SK-N-SH (cell line): Measurements from ENCODE around the gene HIVEP2. TPM values are rescaled to one million over a fixed set of nuclear protein-coding genes. Genes with fewer than 3 reads are reported as not detected.

Experiments used
- CTCF ChIA-PET: fragments of 300-600, 350-600 bp; formaldehyde crosslinking; extraction: SDS; loops from one replicate; lab custom pipeline; 2021; lab: Yijun Ruan, JAX
- POLR2A ChIA-PET: fragments of 350-600 bp; sonication (Branson Sonifier 250); formaldehyde crosslinking; extraction: SDS; loops from one replicate; lab custom pipeline; 2020; ENCODE audit warnings: antibody characterized with exemption, inconsistent platforms; lab: Yijun Ruan, JAX
- DNase-seq: peaks from one replicate; pipeline ENCODE4 v3.0.0; 2012
- H2AFZ ChIP-seq: fragments of 200-600 bp; sonication (generic); 2 replicates; pipeline ENCODE4 v1.8.1; 2016; ENCODE audit warnings: antibody characterized with exemption, mild to moderate bottlenecking, low read depth
- H3F3A ChIP-seq: fragments of 200-600 bp; sonication (generic); replicated peaks from 2 replicates; pipeline ENCODE3; 2016; ENCODE audit warnings: antibody characterized with exemption, mild to moderate bottlenecking; ENCODE audit not compliant: insufficient read depth
- H3K27ac ChIP-seq, 2 experiments: fragments of 200-500 bp in 1 of 2; fragments of 200-600 bp in 1 of 2; sonication (Bioruptor generic) in 1 of 2; sonication (generic), shearing (Covaris generic) in 1 of 2; 2 replicates each; pipeline versions ENCODE4 v1.5.1 to v1.6.1; 2014 to 2016; ENCODE audit warnings: low read depth in 2 of 2, inconsistent platforms in 1 of 2, low read length in 1 of 2, mild to moderate bottlenecking in 1 of 2, mixed read lengths in 1 of 2
- H3K27me3 ChIP-seq: fragments of 200-600 bp; sonication (generic), shearing (Covaris generic); 2 replicates; pipeline ENCODE4 v1.6.1; 2016; ENCODE audit warnings: mixed run types; ENCODE audit not compliant: insufficient read depth
- H3K36me3 ChIP-seq, 2 experiments: fragments of 200-500 bp in 1 of 2; fragments of 200-600 bp in 1 of 2; sonication (Bioruptor generic) in 1 of 2; sonication (generic) in 1 of 2; replicated peaks in 1 of 2; 2 replicates each; pipeline versions ENCODE3 to v1.5.1; 2014 to 2016; ENCODE audit warnings: low read length in 1 of 2, mild to moderate bottlenecking in 1 of 2; ENCODE audit not compliant: insufficient read depth in 2 of 2, control insufficient read depth in 1 of 2
- H3K4me1 ChIP-seq, 2 experiments: fragments of 200-500 bp in 1 of 2; fragments of 200-600 bp in 1 of 2; sonication (Bioruptor generic) in 1 of 2; sonication (generic), shearing (Covaris generic) in 1 of 2; 2 replicates each; pipeline versions ENCODE4 v1.5.1 to v1.6.1; 2014 to 2016; ENCODE audit warnings: low read depth in 1 of 2, low read length in 1 of 2, mixed run types in 1 of 2; ENCODE audit not compliant: insufficient read depth in 2 of 2, control insufficient read depth in 1 of 2
- H3K4me2 ChIP-seq: fragments of 200-600 bp; sonication (generic), shearing (Covaris generic); 2 replicates; pipeline ENCODE4 v1.6.1; 2017; ENCODE audit warnings: mixed run types
- H3K4me3 ChIP-seq, 2 experiments: fragments of 200-500 bp in 1 of 2; fragments of 200-600 bp in 1 of 2; sonication (Bioruptor generic) in 1 of 2; sonication (generic), shearing (Covaris generic) in 1 of 2; 2 replicates each; pipeline versions ENCODE4 v1.5.1 to v1.8.1; 2014 to 2016; ENCODE audit warnings: low read depth in 2 of 2, inconsistent platforms in 1 of 2, low read length in 1 of 2, mild to moderate bottlenecking in 1 of 2, mixed read lengths in 1 of 2, moderate library complexity in 1 of 2
- H3K79me2 ChIP-seq: fragments of 200-600 bp; sonication (generic); 2 replicates; pipeline ENCODE4 v1.8.1; 2017; ENCODE audit warnings: mild to moderate bottlenecking; ENCODE audit not compliant: insufficient read depth
- H3K9ac ChIP-seq: fragments of 200-600 bp; sonication (generic); 2 replicates; pipeline ENCODE4 v1.6.1; 2017; ENCODE audit warnings: mixed run types
- H3K9me2 ChIP-seq: fragments of 200-600 bp; sonication (generic); 2 replicates; pipeline ENCODE4 v1.6.1; 2017; ENCODE audit warnings: mixed run types
- H3K9me3 ChIP-seq: fragments of 200-600 bp; sonication (generic); 2 replicates; pipeline ENCODE4 v1.6.1; 2017; ENCODE audit warnings: mixed run types, mild to moderate bottlenecking, moderate library complexity
- H4K20me1 ChIP-seq: fragments of 200-600 bp; sonication (generic); 2 replicates; pipeline ENCODE4 v1.6.1; 2017; ENCODE audit warnings: mild to moderate bottlenecking, mixed run types; ENCODE audit not compliant: insufficient read depth
- CHD2 ChIP-seq: fragments of 150-350 bp; IDR thresholded peaks from 2 replicates; pipeline ENCODE4 v1.6.1; 2018; ENCODE audit warnings: low read length; ENCODE audit not compliant: partially characterized antibody
- ELF1 ChIP-seq: IDR thresholded peaks from 2 replicates; pipeline ENCODE4 v1.4.0; 2012
- EP300 ChIP-seq, 2 experiments: IDR thresholded peaks; 2 replicates each; pipeline versions ENCODE4 v1.4.0 to v1.6.1; 2012; ENCODE audit warnings: borderline replicate concordance in 1 of 2, low read depth in 1 of 2, low read length in 1 of 2
- EZH2phosphoT487 ChIP-seq: fragments of 200-600 bp; sonication (generic); IDR thresholded peaks from 2 replicates; pipeline ENCODE4 v1.6.1; 2017; ENCODE audit warnings: low read depth, mixed run types, mild to moderate bottlenecking, antibody characterized with exemption, moderate library complexity, borderline replicate concordance
- FOSL2 ChIP-seq: IDR thresholded peaks from 2 replicates; pipeline ENCODE4 v1.4.0; 2012; ENCODE audit warnings: low read depth, mild to moderate bottlenecking, moderate library complexity, borderline replicate concordance
- FOXJ3 ChIP-seq: sonication (generic); formaldehyde crosslinking; IDR thresholded peaks from 2 replicates; pipeline ENCODE4 v1.5.1; 2020; ENCODE audit warnings: mild to moderate bottlenecking, missing genetic modification reagents
- FOXM1 ChIP-seq: IDR thresholded peaks from 2 replicates; pipeline ENCODE4 v1.4.0; 2012; ENCODE audit warnings: low read depth, mild to moderate bottlenecking
- GABPA ChIP-seq: IDR thresholded peaks from 2 replicates; pipeline ENCODE4 v1.4.0; 2012; ENCODE audit warnings: low read depth, mild to moderate bottlenecking
- JUND ChIP-seq: IDR thresholded peaks from 2 replicates; pipeline ENCODE4 v1.4.0; 2012
- MEF2A ChIP-seq: IDR thresholded peaks from 2 replicates; pipeline ENCODE4 v1.4.0; 2012; ENCODE audit warnings: low read depth, borderline replicate concordance
- NRF1 ChIP-seq: IDR thresholded peaks from 2 replicates; pipeline ENCODE4 v1.6.1; 2012; ENCODE audit warnings: low read depth, mild to moderate bottlenecking, low read length
- RCOR1 ChIP-seq: fragments of 150-350 bp; IDR thresholded peaks from 2 replicates; pipeline ENCODE4 v1.6.1; 2017; ENCODE audit warnings: antibody characterized with exemption, low read length
- RFX5 ChIP-seq: IDR thresholded peaks from 2 replicates; pipeline ENCODE4 v1.6.1; 2012; ENCODE audit warnings: mild to moderate bottlenecking, improper control_type of control experiment, low read length
- TAF1 ChIP-seq: IDR thresholded peaks from 2 replicates; pipeline ENCODE4 v1.6.1; 2012; ENCODE audit warnings: low read depth, mild to moderate bottlenecking, low read length, moderate library complexity, borderline replicate concordance
- TCF12 ChIP-seq: IDR thresholded peaks from 2 replicates; pipeline ENCODE4 v1.4.0; 2012
- YY1 ChIP-seq: IDR thresholded peaks from 2 replicates; pipeline ENCODE4 v1.4.0; 2012; ENCODE audit warnings: low read depth, mild to moderate bottlenecking
- WGBS: methylation state at CpG from one replicate; pipeline ENCODE4 v1.1.6; 2017; ENCODE audit warnings: low lambda C conversion rate; 5-methylcytosine and 5-hydroxymethylcytosine counted together
- polyA plus RNA-seq, 3 experiments: library from polyadenylated mRNA; depleted of rRNA; stranded (reverse); fragments of >200 nt; gene quantifications; 2 replicates each; pipeline ENCODE4 v1.2.3, GENCODE V29; 2012
- TF ChIP-seq, protein P1 (sequence below): IDR thresholded peaks from 2 replicates; pipeline ENCODE4 v1.4.0; 2012; ENCODE audit warnings: low read depth
- TF ChIP-seq, protein P2 (sequence below): IDR thresholded peaks from 2 replicates; pipeline ENCODE4 v1.6.1; 2012; ENCODE audit warnings: mild to moderate bottlenecking, low read depth, low read length, moderate library complexity
- TF ChIP-seq, protein P3 (sequence below): IDR thresholded peaks from 2 replicates; pipeline ENCODE4; 2012

HIVEP2 gene
- polyA plus RNA-seq, 1 of the 3 experiments (the other 2 are of a cell fraction): 2.5 TPM

DNA sequence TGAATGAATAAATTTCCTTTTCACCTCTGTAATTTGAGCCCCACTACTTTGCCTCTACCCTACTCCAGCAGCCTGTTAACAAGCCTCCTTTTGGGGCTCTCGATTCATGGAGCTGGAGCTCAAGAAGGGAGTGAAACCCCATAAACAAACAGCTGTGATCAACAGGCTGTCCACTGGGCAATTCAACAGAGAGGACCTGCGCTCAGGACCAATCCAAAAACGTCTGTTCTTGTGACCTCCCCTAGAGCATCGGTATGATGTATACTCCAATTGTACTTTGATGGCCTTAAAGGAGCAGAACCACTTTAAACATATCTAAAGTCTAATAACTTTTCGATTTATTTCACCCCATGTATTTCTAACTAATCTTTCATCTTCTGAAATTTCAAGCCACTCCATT is 37.4 kb downstream of the HIVEP2 start:
- TF ChIP-seq MEF2A (no peak), ELF1 (no peak), RCOR1 (no peak), TCF12 (no peak), CHD2 (no peak), FOXJ3 (CRISPR knock-in tag) (no peak), JUND (no peak), FOSL2 (no peak), GABPA (no peak), RFX5 (no peak), NRF1 (no peak), EP300 (IDR thresholded peaks at IDR 0.05; ENCODE audit: borderline replicate concordance in 1 of 2, low read depth in 1 of 2, low read length in 1 of 2) (no peak), FOXM1 (no peak)
- TF ChIP-seq, protein P1, sequence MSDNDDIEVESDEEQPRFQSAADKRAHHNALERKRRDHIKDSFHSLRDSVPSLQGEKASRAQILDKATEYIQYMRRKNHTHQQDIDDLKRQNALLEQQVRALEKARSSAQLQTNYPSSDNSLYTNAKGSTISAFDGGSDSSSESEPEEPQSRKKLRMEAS: no peak
- TF ChIP-seq, protein P2, sequence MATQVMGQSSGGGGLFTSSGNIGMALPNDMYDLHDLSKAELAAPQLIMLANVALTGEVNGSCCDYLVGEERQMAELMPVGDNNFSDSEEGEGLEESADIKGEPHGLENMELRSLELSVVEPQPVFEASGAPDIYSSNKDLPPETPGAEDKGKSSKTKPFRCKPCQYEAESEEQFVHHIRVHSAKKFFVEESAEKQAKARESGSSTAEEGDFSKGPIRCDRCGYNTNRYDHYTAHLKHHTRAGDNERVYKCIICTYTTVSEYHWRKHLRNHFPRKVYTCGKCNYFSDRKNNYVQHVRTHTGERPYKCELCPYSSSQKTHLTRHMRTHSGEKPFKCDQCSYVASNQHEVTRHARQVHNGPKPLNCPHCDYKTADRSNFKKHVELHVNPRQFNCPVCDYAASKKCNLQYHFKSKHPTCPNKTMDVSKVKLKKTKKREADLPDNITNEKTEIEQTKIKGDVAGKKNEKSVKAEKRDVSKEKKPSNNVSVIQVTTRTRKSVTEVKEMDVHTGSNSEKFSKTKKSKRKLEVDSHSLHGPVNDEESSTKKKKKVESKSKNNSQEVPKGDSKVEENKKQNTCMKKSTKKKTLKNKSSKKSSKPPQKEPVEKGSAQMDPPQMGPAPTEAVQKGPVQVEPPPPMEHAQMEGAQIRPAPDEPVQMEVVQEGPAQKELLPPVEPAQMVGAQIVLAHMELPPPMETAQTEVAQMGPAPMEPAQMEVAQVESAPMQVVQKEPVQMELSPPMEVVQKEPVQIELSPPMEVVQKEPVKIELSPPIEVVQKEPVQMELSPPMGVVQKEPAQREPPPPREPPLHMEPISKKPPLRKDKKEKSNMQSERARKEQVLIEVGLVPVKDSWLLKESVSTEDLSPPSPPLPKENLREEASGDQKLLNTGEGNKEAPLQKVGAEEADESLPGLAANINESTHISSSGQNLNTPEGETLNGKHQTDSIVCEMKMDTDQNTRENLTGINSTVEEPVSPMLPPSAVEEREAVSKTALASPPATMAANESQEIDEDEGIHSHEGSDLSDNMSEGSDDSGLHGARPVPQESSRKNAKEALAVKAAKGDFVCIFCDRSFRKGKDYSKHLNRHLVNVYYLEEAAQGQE: no peak
- H3K79me2 ChIP-seq: peaks cover 43% of the 10 kb centered on the region
- no peak overlapping the region for H3K4me2 ChIP-seq
- no peak overlapping the region for H3K9ac ChIP-seq
- no peak overlapping the region for H3K27ac ChIP-seq
- no peaks in the 10 kb centered on the region for H3K9me3 ChIP-seq
- H3K36me3 ChIP-seq: no peaks in the 10 kb centered on the region
- H3F3A ChIP-seq: peaks cover 3% of the 10 kb centered on the region
- WGBS: 73% methylated on average over 5 of the region's 5 CpGs
- no peaks in the 10 kb centered on the region for H3K9me2 ChIP-seq
- peaks cover 0 to 6% of the 10 kb centered on the region in 2 experiments; a peak in 2 of 4 replicates for H3K4me1 ChIP-seq
- H3K4me3 ChIP-seq: no peak overlapping the region
- H4K20me1 ChIP-seq: no peaks in the 10 kb centered on the region
- H3K27me3 ChIP-seq: no peaks in the 10 kb centered on the region
- CTCF ChIA-PET: interaction anchor here (0.7 kb wide), 1 partner anchor 13 kb away, joined by 3 read pairs; no protein-coding TSS in a partner anchor
- POLR2A ChIA-PET: no interaction called here
- no peak for DNase-seq
- no peak overlapping the region for H2AFZ ChIP-seq

DNA sequence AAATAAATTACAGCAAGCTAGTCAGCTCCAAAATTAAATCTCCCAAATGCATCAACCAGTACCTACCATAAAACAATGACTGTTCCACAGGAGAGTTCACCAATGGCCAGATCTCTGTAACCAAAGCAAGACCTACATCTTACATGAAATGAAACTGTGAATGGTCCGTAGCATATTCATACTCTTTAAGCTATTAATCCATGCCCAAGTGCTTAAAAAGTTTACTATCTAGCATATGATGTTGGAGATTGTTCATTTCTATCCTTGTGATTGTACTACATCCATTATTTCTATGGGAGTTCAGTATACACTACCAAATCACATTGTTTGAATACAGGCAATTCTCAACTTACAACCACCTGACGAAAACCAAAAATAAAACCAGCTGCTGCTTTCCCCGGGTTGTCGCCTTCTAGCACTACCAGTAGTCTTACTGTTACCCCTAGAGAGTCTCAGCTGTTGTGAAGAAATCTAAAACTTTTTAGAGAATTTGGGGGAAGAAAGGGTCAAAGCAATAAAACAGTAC is 38.0 kb downstream of the HIVEP2 start:
- Histone ChIP-seq H3K4me3 (no peak overlapping the region), H3K4me1 (peaks cover 0 to 7% of the 10 kb centered on the region in 2 experiments; a peak in 2 of 4 replicates), H3K36me3 (no peaks in the 10 kb centered on the region), H3K79me2 (peaks cover 45% of the 10 kb centered on the region), H3K9me3 (no peaks in the 10 kb centered on the region), H3K4me2 (no peak overlapping the region), H2AFZ (no peak overlapping the region), H3F3A (peaks cover 6% of the 10 kb centered on the region), H4K20me1 (no peaks in the 10 kb centered on the region), H3K9ac (no peak overlapping the region), H3K27me3 (no peaks in the 10 kb centered on the region), H3K9me2 (no peaks in the 10 kb centered on the region), H3K27ac (no peak overlapping the region)
- ChIA-PET POLR2A (no interaction called here), CTCF (interaction anchor here (0.7 to 1.1 kb wide), 2 partner anchors 13 to 24 kb away, joined by 3 read pairs; no protein-coding TSS in a partner anchor)
- TF ChIP-seq YY1 (no peak), NRF1 (no peak), FOSL2 (no peak), TAF1 (no peak), EP300 (IDR thresholded peaks at IDR 0.05; ENCODE audit: borderline replicate concordance in 1 of 2, low read depth in 1 of 2, low read length in 1 of 2) (no peak), EZH2phosphoT487 (no peak), FOXJ3 (CRISPR knock-in tag) (no peak)
- TF ChIP-seq, protein P1: no peak
- TF ChIP-seq, protein P3, sequence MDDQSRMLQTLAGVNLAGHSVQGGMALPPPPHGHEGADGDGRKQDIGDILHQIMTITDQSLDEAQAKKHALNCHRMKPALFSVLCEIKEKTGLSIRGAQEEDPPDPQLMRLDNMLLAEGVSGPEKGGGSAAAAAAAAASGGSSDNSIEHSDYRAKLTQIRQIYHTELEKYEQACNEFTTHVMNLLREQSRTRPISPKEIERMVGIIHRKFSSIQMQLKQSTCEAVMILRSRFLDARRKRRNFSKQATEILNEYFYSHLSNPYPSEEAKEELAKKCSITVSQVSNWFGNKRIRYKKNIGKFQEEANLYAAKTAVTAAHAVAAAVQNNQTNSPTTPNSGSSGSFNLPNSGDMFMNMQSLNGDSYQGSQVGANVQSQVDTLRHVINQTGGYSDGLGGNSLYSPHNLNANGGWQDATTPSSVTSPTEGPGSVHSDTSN: no peak
- WGBS: 99% methylated on average over 4 of the region's 4 CpGs
- DNase-seq: no peak
